OCI-LY7 (cell line): Measurements from ENCODE around the gene ARRB2. TPM values are rescaled to one million over a fixed set of nuclear protein-coding genes. Genes with fewer than 3 reads are reported as not detected.

Experiments used
- BruUV-seq: library from RNA; stranded (reverse); fragments of 400-500 nt; replicated peaks from 2 replicates; lab custom pipeline; 2021; lab: Mats Ljungman, UMichigan
- CTCF ChIA-PET: fragments of 300-600 bp; sonication (Branson Sonifier 250); formaldehyde crosslinking; loops from one replicate; lab custom pipeline; 2022; ENCODE audit warnings: antibody characterized with exemption; ENCODE audit not compliant: unreplicated experiment; lab: Charles Lee
- POLR2A ChIA-PET: fragments of 300-600 bp; sonication (Branson Sonifier 250); formaldehyde crosslinking; loops from one replicate; lab custom pipeline; 2022; ENCODE audit warnings: antibody characterized with exemption; lab: Charles Lee
- DNase-seq: peaks from one replicate; pipeline ENCODE4 v3.0.0-alpha.2; 2015; ENCODE audit warnings: low spot score
- H2AFZ ChIP-seq: fragments of 200-600 bp; sonication (generic), shearing (Covaris generic); 2 replicates; pipeline ENCODE4 v1.6.1; 2014; ENCODE audit warnings: mild to moderate bottlenecking, antibody characterized with exemption, low read length, moderate library complexity
- H3K27ac ChIP-seq: fragments of 200-600 bp; sonication (generic); 2 replicates; pipeline ENCODE4 v1.5.1; 2014; ENCODE audit warnings: mixed run types, low read depth, mild to moderate bottlenecking, moderate library complexity, low read length, inconsistent platforms; ENCODE audit not compliant: poor library complexity, severe bottlenecking
- H3K36me3 ChIP-seq: fragments of 200-600 bp; sonication (generic); 2 replicates; pipeline ENCODE4 v1.6.1; 2014; ENCODE audit warnings: mild to moderate bottlenecking, antibody characterized with exemption, low read length, moderate library complexity, mixed read lengths; ENCODE audit not compliant: insufficient read depth
- H3K4me1 ChIP-seq: fragments of 200-600 bp; sonication (generic); 2 replicates; pipeline ENCODE4 v1.5.1; 2014; ENCODE audit warnings: mild to moderate bottlenecking, low read length; ENCODE audit not compliant: insufficient read depth, poor library complexity, severe bottlenecking
- H3K4me2 ChIP-seq: fragments of 200-600 bp; sonication (generic); 2 replicates; pipeline ENCODE4 v1.6.1; 2014; ENCODE audit warnings: mild to moderate bottlenecking, low read length
- H3K4me3 ChIP-seq: fragments of 200-600 bp; sonication (generic); 2 replicates; pipeline ENCODE4 v1.5.1; 2014; ENCODE audit warnings: mild to moderate bottlenecking, low read depth, low read length; ENCODE audit not compliant: poor library complexity, severe bottlenecking
- H3K79me2 ChIP-seq: fragments of 200-600 bp; sonication (generic); 2 replicates; pipeline ENCODE4 v1.6.1; 2016; ENCODE audit warnings: low read depth, mild to moderate bottlenecking, low read length, moderate library complexity, mixed read lengths; ENCODE audit not compliant: insufficient read depth
- H3K9me2 ChIP-seq: fragments of 200-600 bp; sonication (generic); 2 replicates; pipeline ENCODE4 v1.6.1; 2016; ENCODE audit warnings: mild to moderate bottlenecking, low read length, mixed read lengths; ENCODE audit not compliant: insufficient read depth
- H3K9me3 ChIP-seq: fragments of 200-600 bp; sonication (generic); 2 replicates; pipeline ENCODE4 v1.6.1; 2014; ENCODE audit warnings: mild to moderate bottlenecking, mixed run types, low read length, mixed read lengths
- H4K20me1 ChIP-seq: fragments of 200-600 bp; sonication (generic); 2 replicates; pipeline ENCODE4 v1.6.1; 2014; ENCODE audit warnings: mild to moderate bottlenecking, antibody characterized with exemption, low read length, moderate library complexity, mixed read lengths; ENCODE audit not compliant: insufficient read depth
- EZH2phosphoT487 ChIP-seq: fragments of 200-600 bp; sonication (generic); IDR thresholded peaks from 2 replicates; pipeline ENCODE4 v1.6.1; 2018; ENCODE audit warnings: low read depth, borderline replicate concordance, mild to moderate bottlenecking, mixed run types, antibody characterized with exemption, low read length, moderate library complexity, mixed read lengths
- intact Hi-C: fragments of 100-400 bp; cut with micrococcal nuclease; formaldehyde crosslinking; loops from one replicate; pipeline ENCODE4 v1.10.0; 2022; ENCODE audit not compliant: unreplicated experiment
- total RNA-seq, 2 experiments: library from RNA; depleted of rRNA in 1 of 2; stranded (reverse); fragments of >200 nt in 1 of 2; shearing (Covaris generic) in 1 of 2; gene quantifications; 2 replicates each; pipeline ENCODE4 v1.2.3, GENCODE V29; 2014 to 2022
- TF ChIP-seq, protein P1 (sequence below): fragments of 200-600 bp; sonication (generic); conservative IDR thresholded peaks from 2 replicates; pipeline ENCODE4 v1.5.1; 2014; ENCODE audit warnings: mild to moderate bottlenecking, antibody characterized with exemption, low read length, moderate library complexity, mixed read lengths

Gene ARRB2
- total RNA-seq, 2 experiments from 2014 or later = 56.7 to 84.9 TPM

DNA sequence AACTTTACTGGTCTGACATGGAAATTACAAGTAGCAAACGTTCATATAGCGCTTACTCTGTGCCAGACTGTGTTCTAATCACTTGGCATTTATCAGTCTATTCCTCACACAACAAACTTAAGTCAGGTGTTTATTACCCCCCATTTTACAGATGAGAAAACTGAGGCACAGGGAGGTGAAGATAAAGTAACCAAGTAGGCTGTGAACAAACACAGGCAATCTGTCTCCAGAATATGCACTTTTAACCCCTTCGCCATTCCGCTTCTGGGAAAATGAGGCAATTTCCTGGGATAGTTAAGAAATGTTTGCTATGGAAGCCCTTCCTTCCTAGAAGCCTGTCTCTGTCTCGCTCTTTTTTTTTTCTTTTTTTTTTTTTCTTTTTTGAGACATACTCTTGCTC is 41.5 kb downstream of the ARRB2 start:
- no peaks in the 10 kb centered on the region for H4K20me1 ChIP-seq
- intact Hi-C loops = no loop called here
- H3K9me2 ChIP-seq = no peaks in the 10 kb centered on the region
- no peak overlapping the region for H3K4me3 ChIP-seq
- no peak overlapping the region for H3K27ac ChIP-seq
- POLR2A ChIA-PET = no interaction called here
- no peaks in the 10 kb centered on the region for H3K79me2 ChIP-seq
- peaks cover 8% of the 10 kb centered on the region for H3K4me1 ChIP-seq
- H3K9me3 ChIP-seq = no peaks in the 10 kb centered on the region
- no peaks in the 10 kb centered on the region for H3K36me3 ChIP-seq
- no peak for TF ChIP-seq EZH2phosphoT487
- TF ChIP-seq, protein P1, sequence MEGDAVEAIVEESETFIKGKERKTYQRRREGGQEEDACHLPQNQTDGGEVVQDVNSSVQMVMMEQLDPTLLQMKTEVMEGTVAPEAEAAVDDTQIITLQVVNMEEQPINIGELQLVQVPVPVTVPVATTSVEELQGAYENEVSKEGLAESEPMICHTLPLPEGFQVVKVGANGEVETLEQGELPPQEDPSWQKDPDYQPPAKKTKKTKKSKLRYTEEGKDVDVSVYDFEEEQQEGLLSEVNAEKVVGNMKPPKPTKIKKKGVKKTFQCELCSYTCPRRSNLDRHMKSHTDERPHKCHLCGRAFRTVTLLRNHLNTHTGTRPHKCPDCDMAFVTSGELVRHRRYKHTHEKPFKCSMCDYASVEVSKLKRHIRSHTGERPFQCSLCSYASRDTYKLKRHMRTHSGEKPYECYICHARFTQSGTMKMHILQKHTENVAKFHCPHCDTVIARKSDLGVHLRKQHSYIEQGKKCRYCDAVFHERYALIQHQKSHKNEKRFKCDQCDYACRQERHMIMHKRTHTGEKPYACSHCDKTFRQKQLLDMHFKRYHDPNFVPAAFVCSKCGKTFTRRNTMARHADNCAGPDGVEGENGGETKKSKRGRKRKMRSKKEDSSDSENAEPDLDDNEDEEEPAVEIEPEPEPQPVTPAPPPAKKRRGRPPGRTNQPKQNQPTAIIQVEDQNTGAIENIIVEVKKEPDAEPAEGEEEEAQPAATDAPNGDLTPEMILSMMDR = no peak
- no TSS peak for BruUV-seq
- no peak overlapping the region for H3K4me2 ChIP-seq
- CTCF ChIA-PET = no interaction called here
- DNase-seq = no peak
- no peak overlapping the region for H2AFZ ChIP-seq

DNA sequence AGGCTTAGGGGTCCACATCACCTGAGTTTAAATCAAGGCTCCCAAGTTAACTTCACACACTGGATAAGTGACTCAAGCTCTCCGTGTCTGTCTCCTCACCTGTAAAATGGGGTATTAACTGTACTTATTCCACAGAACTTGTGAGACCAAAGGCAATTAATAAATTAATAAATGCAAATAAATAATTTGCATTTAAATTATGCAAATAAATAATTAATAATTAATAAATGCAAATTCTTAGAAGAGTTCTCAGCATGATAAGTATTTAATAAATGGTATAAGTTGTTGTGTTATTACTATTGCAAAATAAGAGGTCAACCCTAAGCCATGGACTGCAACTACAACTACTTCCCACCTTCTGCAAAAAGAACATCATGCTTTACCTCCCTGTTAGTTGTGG is 43.0 kb downstream of the ARRB2 start:
- H3K36me3 ChIP-seq = no peaks in the 10 kb centered on the region
- ChIA-PET CTCF (no interaction called here), POLR2A (no interaction called here)

DNA sequence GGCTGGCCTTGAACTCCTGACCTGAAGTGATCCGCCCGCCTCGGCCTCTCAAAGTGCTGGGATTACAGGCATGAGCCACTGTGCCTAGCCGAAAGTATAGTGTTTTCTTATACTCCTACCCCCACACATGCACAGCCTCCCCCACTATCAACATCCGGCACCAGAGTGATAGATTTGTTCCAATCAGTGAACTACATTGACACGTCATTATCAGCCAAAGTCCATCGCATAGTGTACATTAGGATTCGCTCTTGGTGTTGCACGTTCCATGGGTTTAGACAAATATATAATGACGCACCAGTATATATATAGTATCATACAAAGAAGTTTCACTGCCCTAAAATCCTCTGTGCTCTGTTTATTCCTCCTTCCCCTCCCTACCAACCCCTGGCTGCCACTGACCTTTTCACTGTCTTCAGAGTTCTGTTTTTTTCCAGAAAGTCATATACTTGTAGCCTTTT is 49.4 kb downstream of the ARRB2 start:
- peaks cover 4% of the 10 kb centered on the region for H3K4me1 ChIP-seq
- H4K20me1 ChIP-seq = no peaks in the 10 kb centered on the region
- no peaks in the 10 kb centered on the region for H3K9me2 ChIP-seq
- no peak overlapping the region for H3K4me3 ChIP-seq
- intact Hi-C loops = no loop called here
- no peak overlapping the region for H3K4me2 ChIP-seq
- H3K27ac ChIP-seq = no peak overlapping the region
- no peaks in the 10 kb centered on the region for H3K36me3 ChIP-seq
- H3K9me3 ChIP-seq = no peaks in the 10 kb centered on the region
- ChIA-PET POLR2A (no interaction called here), CTCF (no interaction called here)
- no peak overlapping the region for H2AFZ ChIP-seq
- BruUV-seq = no TSS peak
- TF ChIP-seq, protein P1 = no peak
- TF ChIP-seq EZH2phosphoT487 = no peak
- no peak for DNase-seq
- no peaks in the 10 kb centered on the region for H3K79me2 ChIP-seq

More for the DNA sequence above, 43.0 kb downstream of the ARRB2 start:
- H4K20me1 ChIP-seq = no peaks in the 10 kb centered on the region
- H3K4me2 ChIP-seq = no peak overlapping the region
- no peak for TF ChIP-seq EZH2phosphoT487
- TF ChIP-seq, protein P1 = no peak
- no TSS peak for BruUV-seq
- H3K4me1 ChIP-seq = peaks cover under 1% of the 10 kb centered on the region
- H3K79me2 ChIP-seq = no peaks in the 10 kb centered on the region
- intact Hi-C loops = no loop called here
- no peaks in the 10 kb centered on the region for H3K9me3 ChIP-seq
- H3K27ac ChIP-seq = no peak overlapping the region
- no peak overlapping the region for H3K4me3 ChIP-seq
- no peaks in the 10 kb centered on the region for H3K9me2 ChIP-seq
- DNase-seq = no peak
- no peak overlapping the region for H2AFZ ChIP-seq
